ENCODE data around the gene HOOK2.

HOOK2 gene

GRCh38 chr19:12794196-12794941 lies 19.0 kb upstream of the HOOK2 start:
- no peak for DNase-seq (ENCODE audit: low read depth in 2 of 2)

- peak; percentile 85 to 91 for DNase-seq (ENCODE audit: low read depth in 2 of 2)
These were observed 18.2 kb upstream of the HOOK2 start for GRCh38 chr19:12793290-12794195.

GRCh38 chr19:12792853-12793289 lies 17.5 kb upstream of the HOOK2 start:
- DNase-seq (ENCODE audit: low read depth in 2 of 2), result no peak

- peak; percentile 52 to 53 for DNase-seq (ENCODE audit: low read depth in 2 of 2)
These were observed 16.9 kb upstream of the HOOK2 start for GRCh38 chr19:12792051-12792852.

GRCh38 chr19:12791345-12792050 lies 16.1 kb upstream of the HOOK2 start, which contains the start of gene JUNB:
TSS of gene JUNB (plus strand) at chr19:12791486. CDS start at chr19:12791772, 286 bp downstream.
- DNase-seq (ENCODE audit: low read depth in 2 of 2), result peak; percentile 95 to 96

- no peak for DNase-seq (ENCODE audit: low read depth in 2 of 2)
These were observed 15.4 kb upstream of the HOOK2 start for GRCh38 chr19:12790628-12791344.

GRCh38 chr19:12789904-12790619 lies 14.7 kb upstream of the HOOK2 start:
- peak; percentile 79 to 83 for DNase-seq (ENCODE audit: low read depth in 2 of 2)

GRCh38 chr19:12789098-12789903 lies 13.9 kb upstream of the HOOK2 start:
- DNase-seq (ENCODE audit: low read depth in 2 of 2), result no peak

GRCh38 chr19:12788682-12789097 lies 13.3 kb upstream of the HOOK2 start:
- no peak for DNase-seq (ENCODE audit: low read depth in 2 of 2)

- no peak for DNase-seq (ENCODE audit: low read depth in 2 of 2)
These were observed 12.8 kb upstream of the HOOK2 start for GRCh38 chr19:12788042-12788681.

- DNase-seq (ENCODE audit: low read depth in 2 of 2), result no peak
These were observed 12.1 kb upstream of the HOOK2 start for GRCh38 chr19:12787458-12787857.

GRCh38 chr19:12786952-12787351 lies 11.6 kb upstream of the HOOK2 start:
- no peak for DNase-seq (ENCODE audit: low read depth in 2 of 2)

GRCh38 chr19:12786141-12786870 lies 11.0 kb upstream of the HOOK2 start:
- no peak for DNase-seq (ENCODE audit: low read depth in 2 of 2)

GRCh38 chr19:12785431-12786031 lies 10.2 kb upstream of the HOOK2 start:
- no peak for DNase-seq (ENCODE audit: low read depth in 2 of 2)

- no peak for DNase-seq (ENCODE audit: low read depth in 2 of 2)
These were observed 9.6 kb upstream of the HOOK2 start for GRCh38 chr19:12784871-12785430.

GRCh38 chr19:12784394-12784870 lies 9.1 kb upstream of the HOOK2 start:
- no peak for DNase-seq (ENCODE audit: low read depth in 2 of 2)

- DNase-seq (ENCODE audit: low read depth in 2 of 2), result no peak
These were observed 8.6 kb upstream of the HOOK2 start for GRCh38 chr19:12783849-12784393.

All from stimulated activated CD8-positive, alpha-beta memory T cell treated with anti-CD3 and anti-CD28 coated beads, Interleukin-7, amount 100 ng/mL, for 1 hour (primary cell).